ENCODE measurements around the gene PRRT2.

- TF ChIP-seq CTCF (IDR thresholded peaks at IDR 0.05; ENCODE audit: low read length) (no peak), EZH2 (optimal IDR thresholded peaks at IDR 0.05; ENCODE audit: low read depth, low read length) (no peak), EZH2phosphoT487 (IDR thresholded peaks at IDR 0.05; ENCODE audit: low read length) (no peak)
Observed at GRCh38 chr16:29789775-29790182, 22.2 kb upstream of the PRRT2 start.
